ENCODE data around the gene COPB1. TPM values are rescaled to one million over a fixed set of nuclear protein-coding genes. Genes with fewer than 3 reads are reported as not detected.
"Not testable (repeated sequence)": the region's sequence is repeated elsewhere in the genome, so short reads cannot be mapped to it uniquely, and the experiment has no call there.

The COPB1 gene
- total RNA-seq, 3 donors from 2014 or later: 95.2 to 139 (median 115) TPM

- no peaks in the 10 kb centered on the region for H3K9me3 ChIP-seq
- H3K27me3 ChIP-seq: no peaks in the 10 kb centered on the region
- no peak for DNase-seq (ENCODE audit: low spot score in 2 of 2)
- H3K4me3 ChIP-seq: no peak overlapping the region
- H3K27ac ChIP-seq: no peak overlapping the region
- no peaks in the 10 kb centered on the region for H3K4me1 ChIP-seq
- no peak for TF ChIP-seq CTCF (IDR thresholded peaks at IDR 0.05)
- TF ChIP-seq POLR2AphosphoS5 (IDR thresholded peaks at IDR 0.05): no peak
- no peak for TF ChIP-seq POLR2A (IDR thresholded peaks at IDR 0.05)
- intact Hi-C loops (cut with DNase I; ENCODE audit: low total_unique reads): no loop called here
- no peaks in the 10 kb centered on the region for H3K36me3 ChIP-seq
Observed at GRCh38 chr11:14538271-14538925, 38.8 kb upstream of the COPB1 start.

GRCh38 chr11:14537134-14537599, 37.6 kb upstream of the COPB1 start:
- H3K4me1 ChIP-seq: no peaks in the 10 kb centered on the region
- no peak overlapping the region for H3K4me3 ChIP-seq
- no peaks in the 10 kb centered on the region for H3K9me3 ChIP-seq
- no peak for DNase-seq (ENCODE audit: low spot score in 2 of 2)
- intact Hi-C loops (cut with DNase I; ENCODE audit: low total_unique reads): no loop called here
- no peaks in the 10 kb centered on the region for H3K36me3 ChIP-seq
- no peak overlapping the region for H3K27ac ChIP-seq
- TF ChIP-seq POLR2A (IDR thresholded peaks at IDR 0.05) (no peak), CTCF (IDR thresholded peaks at IDR 0.05) (peak in 2 of 3 donors; percentile 31 to 52)
- no peaks in the 10 kb centered on the region for H3K27me3 ChIP-seq

- DNase-seq (ENCODE audit: low spot score in 2 of 2); H3K4me3 ChIP-seq; intact Hi-C loops (cut with DNase I; ENCODE audit: low total_unique reads); H3K36me3 ChIP-seq; H3K27ac ChIP-seq; H3K27me3 ChIP-seq; H3K4me1 ChIP-seq; H3K9me3 ChIP-seq: not testable (repeated sequence)
Observed at GRCh38 chr11:14535166-14535565, 35.6 kb upstream of the COPB1 start.

- DNase-seq (ENCODE audit: low spot score in 2 of 2): no peak
- H3K27me3 ChIP-seq: no peaks in the 10 kb centered on the region
- H3K4me1 ChIP-seq: no peaks in the 10 kb centered on the region
- H3K4me3 ChIP-seq: no peak overlapping the region
- H3K36me3 ChIP-seq: no peaks in the 10 kb centered on the region
- TF ChIP-seq POLR2AphosphoS5 (IDR thresholded peaks at IDR 0.05) (no peak), POLR2A (IDR thresholded peaks at IDR 0.05) (no peak), CTCF (IDR thresholded peaks at IDR 0.05) (no peak)
- no peaks in the 10 kb centered on the region for H3K9me3 ChIP-seq
- intact Hi-C loops (cut with DNase I; ENCODE audit: low total_unique reads): no loop called here
- no peak overlapping the region for H3K27ac ChIP-seq
Observed at GRCh38 chr11:14529951-14530350, 30.3 kb upstream of the COPB1 start.

- Histone ChIP-seq H3K27me3 (no peaks in the 10 kb centered on the region), H3K36me3 (no peaks in the 10 kb centered on the region), H3K4me1 (no peaks in the 10 kb centered on the region), H3K27ac (no peak overlapping the region), H3K4me3 (no peak overlapping the region), H3K9me3 (no peaks in the 10 kb centered on the region)
- intact Hi-C loops (cut with DNase I; ENCODE audit: low total_unique reads): no loop called here
- no peak for DNase-seq (ENCODE audit: low spot score in 2 of 2)
- TF ChIP-seq CTCF (IDR thresholded peaks at IDR 0.05) (no peak), POLR2A (IDR thresholded peaks at IDR 0.05) (no peak), POLR2AphosphoS5 (IDR thresholded peaks at IDR 0.05) (no peak)
Observed at GRCh38 chr11:14529321-14529720, 29.7 kb upstream of the COPB1 start.
